ENCODE data around the gene DAND5. TPM values are rescaled to one million over a fixed set of nuclear protein-coding genes. Genes with fewer than 3 reads are reported as not detected.

DAND5 gene
- polyA plus RNA-seq, 1 of the 3 experiments (the other 2 are of a cell fraction): 1.0 TPM

DNA sequence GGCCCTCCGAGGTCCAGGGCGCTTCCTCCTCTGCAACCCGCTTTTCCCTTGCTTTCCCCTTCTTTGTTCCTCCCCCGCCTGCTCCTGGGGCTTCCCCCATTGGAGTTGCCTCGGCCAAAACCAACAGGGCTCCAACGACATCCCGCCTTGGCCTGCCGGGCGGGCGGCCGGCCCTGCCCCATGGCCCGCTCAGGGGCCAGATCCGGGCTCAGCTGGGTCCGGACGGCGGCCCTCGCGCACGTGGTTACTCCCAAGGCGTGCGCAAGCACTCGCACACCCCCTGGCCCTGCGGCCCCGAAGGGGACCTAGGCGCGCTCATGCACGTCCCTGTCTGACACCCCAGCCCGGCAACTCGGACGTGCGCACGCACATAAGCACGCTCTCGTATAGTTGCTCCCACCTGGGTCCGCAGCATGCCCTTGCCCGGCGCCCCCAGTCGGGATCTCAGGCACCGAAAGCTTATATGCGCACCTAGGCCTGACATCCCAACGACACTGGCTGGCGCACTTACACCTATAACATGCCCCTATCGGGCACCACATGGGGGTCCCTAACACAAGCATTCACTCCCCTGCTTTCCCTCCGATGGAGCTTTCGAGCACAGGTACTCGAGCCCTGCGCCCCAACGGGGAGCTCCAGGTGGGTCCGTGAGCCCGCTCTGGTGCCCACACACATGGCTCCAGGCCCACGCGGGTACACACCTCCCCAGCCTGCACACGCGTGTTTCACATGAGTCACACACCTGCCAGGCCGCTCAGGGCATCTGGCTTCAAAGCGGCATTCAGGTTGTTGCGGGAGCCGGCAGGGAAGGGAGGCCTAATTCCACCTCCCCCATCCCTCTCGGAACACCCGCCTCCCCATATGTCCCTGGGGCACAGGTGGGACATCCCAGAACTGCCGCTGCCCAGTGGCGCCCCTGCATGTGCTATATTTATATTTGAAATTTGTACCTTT, 40.9 kb downstream of the DAND5 start:
- H3K27me3 ChIP-seq (ENCODE audit: insufficient read depth): no peaks in the 10 kb centered on the region
- H3K9me3 ChIP-seq: no peaks in the 10 kb centered on the region
- no peaks in the 10 kb centered on the region for H3K9me2 ChIP-seq
- H3K27ac ChIP-seq (ENCODE audit: low read depth in 2 of 2, low read length in 1 of 2): no peak overlapping the region
- 0 out of 2 replicates have a peak, but pooled peaks cover 2% of the 10 kb centered on the region for H3K79me2 ChIP-seq (ENCODE audit: insufficient read depth)
- ChIA-PET CTCF (interaction anchor here (0.6 to 1.3 kb wide), 2 partner anchors 9 to 13 kb away, joined by 3 read pairs; no protein-coding TSS in a partner anchor), POLR2A (no interaction called here)
- no peak overlapping the region for H2AFZ ChIP-seq (ENCODE audit: low read depth)
- no peak for DNase-seq
- H3F3A ChIP-seq (replicated peaks; ENCODE audit: insufficient read depth): no peaks in the 10 kb centered on the region
- no peaks in the 10 kb centered on the region for H3K36me3 ChIP-seq (replicated peaks in 1 of 2; ENCODE audit: control insufficient read depth in 1 of 2, insufficient read depth in 2 of 2, low read length in 1 of 2)
- H3K4me1 ChIP-seq (ENCODE audit: control insufficient read depth in 1 of 2, insufficient read depth in 2 of 2, low read depth in 1 of 2, low read length in 1 of 2): peaks cover 0 to 11% of the 10 kb centered on the region in 2 experiments; a peak in 1 of 4 replicates
- TF ChIP-seq YY1 (IDR thresholded peaks at IDR 0.05; ENCODE audit: low read depth) (no peak), FOSL2 (IDR thresholded peaks at IDR 0.05; ENCODE audit: borderline replicate concordance, low read depth) (no peak), CHD2 (IDR thresholded peaks at IDR 0.05; ENCODE audit: low read length, partially characterized antibody) (no peak), FOXJ3 (CRISPR knock-in tag; IDR thresholded peaks at IDR 0.05) (no peak), EP300 (IDR thresholded peaks at IDR 0.05; ENCODE audit: borderline replicate concordance in 1 of 2, low read depth in 1 of 2, low read length in 1 of 2) (no peak), MEF2A (IDR thresholded peaks at IDR 0.05; ENCODE audit: borderline replicate concordance, low read depth) (no peak), GABPA (IDR thresholded peaks at IDR 0.05; ENCODE audit: low read depth) (no peak)
- TF ChIP-seq, protein P1, sequence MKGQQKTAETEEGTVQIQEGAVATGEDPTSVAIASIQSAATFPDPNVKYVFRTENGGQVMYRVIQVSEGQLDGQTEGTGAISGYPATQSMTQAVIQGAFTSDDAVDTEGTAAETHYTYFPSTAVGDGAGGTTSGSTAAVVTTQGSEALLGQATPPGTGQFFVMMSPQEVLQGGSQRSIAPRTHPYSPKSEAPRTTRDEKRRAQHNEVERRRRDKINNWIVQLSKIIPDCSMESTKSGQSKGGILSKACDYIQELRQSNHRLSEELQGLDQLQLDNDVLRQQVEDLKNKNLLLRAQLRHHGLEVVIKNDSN (IDR thresholded peaks at IDR 0.05; ENCODE audit: borderline replicate concordance, low read depth): no peak
- TF ChIP-seq, protein P2, sequence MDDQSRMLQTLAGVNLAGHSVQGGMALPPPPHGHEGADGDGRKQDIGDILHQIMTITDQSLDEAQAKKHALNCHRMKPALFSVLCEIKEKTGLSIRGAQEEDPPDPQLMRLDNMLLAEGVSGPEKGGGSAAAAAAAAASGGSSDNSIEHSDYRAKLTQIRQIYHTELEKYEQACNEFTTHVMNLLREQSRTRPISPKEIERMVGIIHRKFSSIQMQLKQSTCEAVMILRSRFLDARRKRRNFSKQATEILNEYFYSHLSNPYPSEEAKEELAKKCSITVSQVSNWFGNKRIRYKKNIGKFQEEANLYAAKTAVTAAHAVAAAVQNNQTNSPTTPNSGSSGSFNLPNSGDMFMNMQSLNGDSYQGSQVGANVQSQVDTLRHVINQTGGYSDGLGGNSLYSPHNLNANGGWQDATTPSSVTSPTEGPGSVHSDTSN (IDR thresholded peaks at IDR 0.05): no peak
- TF ChIP-seq, protein P3, sequence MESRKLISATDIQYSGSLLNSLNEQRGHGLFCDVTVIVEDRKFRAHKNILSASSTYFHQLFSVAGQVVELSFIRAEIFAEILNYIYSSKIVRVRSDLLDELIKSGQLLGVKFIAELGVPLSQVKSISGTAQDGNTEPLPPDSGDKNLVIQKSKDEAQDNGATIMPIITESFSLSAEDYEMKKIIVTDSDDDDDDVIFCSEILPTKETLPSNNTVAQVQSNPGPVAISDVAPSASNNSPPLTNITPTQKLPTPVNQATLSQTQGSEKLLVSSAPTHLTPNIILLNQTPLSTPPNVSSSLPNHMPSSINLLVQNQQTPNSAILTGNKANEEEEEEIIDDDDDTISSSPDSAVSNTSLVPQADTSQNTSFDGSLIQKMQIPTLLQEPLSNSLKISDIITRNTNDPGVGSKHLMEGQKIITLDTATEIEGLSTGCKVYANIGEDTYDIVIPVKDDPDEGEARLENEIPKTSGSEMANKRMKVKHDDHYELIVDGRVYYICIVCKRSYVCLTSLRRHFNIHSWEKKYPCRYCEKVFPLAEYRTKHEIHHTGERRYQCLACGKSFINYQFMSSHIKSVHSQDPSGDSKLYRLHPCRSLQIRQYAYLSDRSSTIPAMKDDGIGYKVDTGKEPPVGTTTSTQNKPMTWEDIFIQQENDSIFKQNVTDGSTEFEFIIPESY (IDR thresholded peaks at IDR 0.05; ENCODE audit: borderline replicate concordance, low read depth): no peak
- H3K4me3 ChIP-seq (ENCODE audit: low read depth in 2 of 2, low read length in 1 of 2): no peak overlapping the region
- no peak overlapping the region for H3K4me2 ChIP-seq
- 95% methylated on average over 47 of the region's 62 CpGs for WGBS (ENCODE audit: low lambda C conversion rate)
- peaks cover 8% of the 10 kb centered on the region; the same call in 1 of the 2 replicates for H4K20me1 ChIP-seq (ENCODE audit: insufficient read depth)
- no peak overlapping the region for H3K9ac ChIP-seq

All from SK-N-SH (cell line).